SK-N-SH (cell line): Measurements from ENCODE around the gene ANKRD33B.

ENCODE experiments used
- CTCF ChIP-seq: fragments of 200-600 bp; sonication (generic); IDR thresholded peaks from 2 replicates; pipeline ENCODE4 v1.6.1; 2017; ENCODE audit warnings: antibody characterized with exemption, mild to moderate bottlenecking, moderate library complexity
- EP300 ChIP-seq, 2 experiments: IDR thresholded peaks; 2 replicates each; pipeline versions ENCODE4 v1.4.0 to v1.6.1; 2012; ENCODE audit warnings: borderline replicate concordance in 1 of 2, low read depth in 1 of 2, low read length in 1 of 2
- JUND ChIP-seq: IDR thresholded peaks from 2 replicates; pipeline ENCODE4 v1.4.0; 2012
- MXI1 ChIP-seq: IDR thresholded peaks from 2 replicates; pipeline ENCODE4 v1.6.1; 2012; ENCODE audit warnings: mild to moderate bottlenecking, low read depth, low read length, improper control_type of control experiment
- POLR2AphosphoS5 ChIP-seq: IDR thresholded peaks from 2 replicates; pipeline ENCODE4 v1.6.1; 2012; ENCODE audit warnings: low read depth, low read length
- RAD21 ChIP-seq: IDR thresholded peaks from 2 replicates; pipeline ENCODE4 v1.6.1; 2012; ENCODE audit warnings: mild to moderate bottlenecking, low read length
- SIN3A ChIP-seq: IDR thresholded peaks from 2 replicates; pipeline ENCODE4 v1.6.1; 2012; ENCODE audit warnings: low read depth, mild to moderate bottlenecking, low read length, moderate library complexity, borderline replicate concordance
- USF2 ChIP-seq: fragments of 150-350 bp; IDR thresholded peaks from 2 replicates; pipeline ENCODE4 v1.6.1; 2017; ENCODE audit warnings: antibody characterized with exemption, low read length, low read depth, borderline replicate concordance
- ZBTB33 ChIP-seq: IDR thresholded peaks from 2 replicates; pipeline ENCODE4 v1.4.0; 2012; ENCODE audit warnings: low read depth, borderline replicate concordance

GRCh38 chr5:10631316-10631996, 67.6 kb downstream of the ANKRD33B start:
- no peak for TF ChIP-seq POLR2AphosphoS5
- TF ChIP-seq USF2: no peak
- TF ChIP-seq CTCF: no peak
- TF ChIP-seq JUND: no peak
- no peak for TF ChIP-seq MXI1
- TF ChIP-seq EP300 (IDR thresholded peaks at IDR 0.05; ENCODE audit: borderline replicate concordance in 1 of 2, low read depth in 1 of 2, low read length in 1 of 2): no peak
- TF ChIP-seq SIN3A: no peak
- no peak for TF ChIP-seq ZBTB33
- no peak for TF ChIP-seq RAD21
